Endothelial cell of umbilical vein (primary cell): Measurements from ENCODE around the gene MCCD1.

Experiments used
- EZH2 ChIP-seq: IDR thresholded peaks from 2 replicates; pipeline ENCODE4 v1.6.1; 2012; ENCODE audit warnings: borderline replicate concordance, low read depth, mild to moderate bottlenecking, moderate library complexity, low read length, inconsistent platforms; ENCODE audit not compliant: severe bottlenecking
- FOS ChIP-seq: IDR thresholded peaks from 2 replicates; pipeline ENCODE4 v1.6.1; 2011; ENCODE audit warnings: mild to moderate bottlenecking, low read length, moderate library complexity, borderline replicate concordance; ENCODE audit not compliant: insufficient read depth
- GATA2 ChIP-seq: IDR thresholded peaks from 2 replicates; pipeline ENCODE4 v1.7.0; 2011; ENCODE audit warnings: low read depth, mild to moderate bottlenecking, moderate library complexity, mixed read lengths, low read length; ENCODE audit not compliant: insufficient read length, insufficient read depth
- JUN ChIP-seq: IDR thresholded peaks from 2 replicates; pipeline ENCODE4 v1.6.1; 2011; ENCODE audit warnings: borderline replicate concordance, low read depth; ENCODE audit not compliant: insufficient read length, insufficient read depth
- MAX ChIP-seq: IDR thresholded peaks from 2 replicates; pipeline ENCODE4 v1.6.1; 2011; ENCODE audit not compliant: insufficient read depth, insufficient read length
- MYC ChIP-seq: IDR thresholded peaks from one replicate; pipeline ENCODE4 v1.6.1; 2011; ENCODE audit warnings: mild to moderate bottlenecking, low read depth, low read length
- POLR2A ChIP-seq: IDR thresholded peaks from 2 replicates; pipeline ENCODE4 v1.6.1; 2012; ENCODE audit warnings: low read depth, mild to moderate bottlenecking, control low read depth, low read length
- POLR2AphosphoS5 ChIP-seq: IDR thresholded peaks from 2 replicates; pipeline ENCODE4 v1.6.1; 2012; ENCODE audit warnings: low read depth, mild to moderate bottlenecking, control low read depth, low read length, moderate library complexity; ENCODE audit not compliant: insufficient read depth
- TF ChIP-seq, protein P1 (sequence below), 2 donors: IDR thresholded peaks; 1 replicate in 1 of 2; 2 replicates in 1 of 2; pipeline ENCODE4 v1.5.1; 2011; ENCODE audit warnings: low read length in 2 of 2, mild to moderate bottlenecking in 2 of 2, moderate library complexity in 2 of 2, control low read depth in 1 of 2, inconsistent platforms in 1 of 2, low read depth in 1 of 2; ENCODE audit not compliant: insufficient read depth in 1 of 2; ENCODE audit errors: extremely low read depth in 1 of 2

GRCh38 chr6:31579119-31579505 lies 50.4 kb downstream of the MCCD1 start:
- TF ChIP-seq POLR2A (no peak), EZH2 (no peak), POLR2AphosphoS5 (no peak), JUN (no peak), FOS (no peak), GATA2 (no peak), MAX (no peak), MYC (no peak)
- TF ChIP-seq, protein P1, sequence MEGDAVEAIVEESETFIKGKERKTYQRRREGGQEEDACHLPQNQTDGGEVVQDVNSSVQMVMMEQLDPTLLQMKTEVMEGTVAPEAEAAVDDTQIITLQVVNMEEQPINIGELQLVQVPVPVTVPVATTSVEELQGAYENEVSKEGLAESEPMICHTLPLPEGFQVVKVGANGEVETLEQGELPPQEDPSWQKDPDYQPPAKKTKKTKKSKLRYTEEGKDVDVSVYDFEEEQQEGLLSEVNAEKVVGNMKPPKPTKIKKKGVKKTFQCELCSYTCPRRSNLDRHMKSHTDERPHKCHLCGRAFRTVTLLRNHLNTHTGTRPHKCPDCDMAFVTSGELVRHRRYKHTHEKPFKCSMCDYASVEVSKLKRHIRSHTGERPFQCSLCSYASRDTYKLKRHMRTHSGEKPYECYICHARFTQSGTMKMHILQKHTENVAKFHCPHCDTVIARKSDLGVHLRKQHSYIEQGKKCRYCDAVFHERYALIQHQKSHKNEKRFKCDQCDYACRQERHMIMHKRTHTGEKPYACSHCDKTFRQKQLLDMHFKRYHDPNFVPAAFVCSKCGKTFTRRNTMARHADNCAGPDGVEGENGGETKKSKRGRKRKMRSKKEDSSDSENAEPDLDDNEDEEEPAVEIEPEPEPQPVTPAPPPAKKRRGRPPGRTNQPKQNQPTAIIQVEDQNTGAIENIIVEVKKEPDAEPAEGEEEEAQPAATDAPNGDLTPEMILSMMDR (IDR thresholded peaks at IDR 0.05; ENCODE audit: extremely low read depth in 1 of 2, insufficient read depth in 1 of 2, low read depth in 1 of 2, low read length in 2 of 2), result no peak
